Transverse colon (tissue), 4 donors: ENCODE data around the gene NEK11.

ENCODE experiments used
- EP300 ChIP-seq: sonication (generic); formaldehyde crosslinking; IDR thresholded peaks from one replicate; pipeline ENCODE4 v1.6.1; 2017; ENCODE audit warnings: antibody characterized with exemption, low read depth
- POLR2A ChIP-seq: fragments of 450-650 bp; IDR thresholded peaks from one replicate; pipeline ENCODE4 v1.6.1; 2016; ENCODE audit warnings: antibody characterized with exemption, mild to moderate bottlenecking, moderate library complexity
- POLR2AphosphoS5 ChIP-seq, 3 donors: sonication (generic); formaldehyde crosslinking; IDR thresholded peaks; one replicate each; pipeline ENCODE4 v1.6.1; 2016; ENCODE audit warnings: antibody characterized with exemption in 3 of 3
- TF ChIP-seq, protein P1 (sequence below), 5 experiments: fragments of 200-600 bp in 3 of 5; fragments of 450-650 bp in 2 of 5; sonication (generic) in 3 of 5; IDR thresholded peaks; 1 replicate in 2 of 5; 2 replicates in 3 of 5; pipeline ENCODE4 v1.5.1; 2016 to 2017; ENCODE audit warnings: antibody characterized with exemption in 5 of 5, inconsistent platforms in 3 of 5, mild to moderate bottlenecking in 2 of 5, moderate library complexity in 1 of 5

DNA sequence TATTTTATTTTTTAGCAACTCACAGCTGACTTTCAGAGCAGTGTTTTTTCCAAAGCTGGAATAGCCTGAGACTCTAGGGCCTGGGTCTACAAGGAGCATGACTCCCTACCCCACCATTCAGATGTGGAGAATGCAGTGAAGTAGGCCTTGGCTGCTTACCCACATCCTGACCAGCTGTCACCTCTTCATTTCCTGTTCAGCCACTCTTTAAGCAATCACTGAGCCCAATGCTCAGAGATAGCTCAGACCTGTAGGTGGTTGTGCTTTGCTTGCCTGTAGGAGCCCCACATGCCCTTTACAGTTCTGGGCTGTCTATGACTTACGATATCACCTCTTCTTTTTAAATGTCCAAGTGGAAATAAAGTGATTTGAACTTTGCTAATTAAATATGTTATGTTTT, 148.1 kb downstream of the NEK11 start:
- TF ChIP-seq, protein P1, sequence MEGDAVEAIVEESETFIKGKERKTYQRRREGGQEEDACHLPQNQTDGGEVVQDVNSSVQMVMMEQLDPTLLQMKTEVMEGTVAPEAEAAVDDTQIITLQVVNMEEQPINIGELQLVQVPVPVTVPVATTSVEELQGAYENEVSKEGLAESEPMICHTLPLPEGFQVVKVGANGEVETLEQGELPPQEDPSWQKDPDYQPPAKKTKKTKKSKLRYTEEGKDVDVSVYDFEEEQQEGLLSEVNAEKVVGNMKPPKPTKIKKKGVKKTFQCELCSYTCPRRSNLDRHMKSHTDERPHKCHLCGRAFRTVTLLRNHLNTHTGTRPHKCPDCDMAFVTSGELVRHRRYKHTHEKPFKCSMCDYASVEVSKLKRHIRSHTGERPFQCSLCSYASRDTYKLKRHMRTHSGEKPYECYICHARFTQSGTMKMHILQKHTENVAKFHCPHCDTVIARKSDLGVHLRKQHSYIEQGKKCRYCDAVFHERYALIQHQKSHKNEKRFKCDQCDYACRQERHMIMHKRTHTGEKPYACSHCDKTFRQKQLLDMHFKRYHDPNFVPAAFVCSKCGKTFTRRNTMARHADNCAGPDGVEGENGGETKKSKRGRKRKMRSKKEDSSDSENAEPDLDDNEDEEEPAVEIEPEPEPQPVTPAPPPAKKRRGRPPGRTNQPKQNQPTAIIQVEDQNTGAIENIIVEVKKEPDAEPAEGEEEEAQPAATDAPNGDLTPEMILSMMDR (IDR thresholded peaks at IDR 0.05) = no peak
- TF ChIP-seq POLR2A = no peak
- TF ChIP-seq EP300 = no peak
- TF ChIP-seq POLR2AphosphoS5 (IDR thresholded peaks at IDR 0.05) = no peak
